DMS 273 (cell line): Measurements from ENCODE around the gene ZNF212.

Experiments used
- DNase-seq: peaks from one replicate; lab custom pipeline; 2025; ENCODE audit not compliant: unreplicated experiment; lab: John Stamatoyannopoulos, UW

Gene ZNF212

GRCh38 chr7:149284343-149284742 is 44.9 kb downstream of the ZNF212 start:
- DNase-seq: no peak

- peak; percentile 100 for DNase-seq
Observed at GRCh38 chr7:149284850-149285585, 45.6 kb downstream of the ZNF212 start.

GRCh38 chr7:149285603-149286002 is 46.2 kb downstream of the ZNF212 start:
- peak; percentile 82 for DNase-seq

- no peak for DNase-seq
Observed at GRCh38 chr7:149286811-149287400, 47.5 kb downstream of the ZNF212 start.

GRCh38 chr7:149287622-149288021 is 48.2 kb downstream of the ZNF212 start:
- no peak for DNase-seq

- no peak for DNase-seq
Observed at GRCh38 chr7:149289262-149289661, 49.8 kb downstream of the ZNF212 start.

- DNase-seq: no peak
Observed at GRCh38 chr7:149289856-149290255, 50.4 kb downstream of the ZNF212 start.

- no peak for DNase-seq
Observed at GRCh38 chr7:149291036-149291780, 51.8 kb downstream of the ZNF212 start.

GRCh38 chr7:149291781-149292461 is 52.5 kb downstream of the ZNF212 start:
- no peak for DNase-seq

- peak; percentile 54 for DNase-seq
Observed at GRCh38 chr7:149292462-149292823, 53.0 kb downstream of the ZNF212 start.

GRCh38 chr7:149293338-149293737 is 53.9 kb downstream of the ZNF212 start:
- DNase-seq: no peak

- no peak for DNase-seq
Observed at GRCh38 chr7:149293946-149294633, 54.6 kb downstream of the ZNF212 start.

GRCh38 chr7:149294634-149295480 is 55.4 kb downstream of the ZNF212 start:
- no peak for DNase-seq

GRCh38 chr7:149295481-149295850 is 56.0 kb downstream of the ZNF212 start:
- no peak for DNase-seq

GRCh38 chr7:149296368-149296767 is 56.9 kb downstream of the ZNF212 start:
- no peak for DNase-seq

GRCh38 chr7:149297034-149297755 is 57.7 kb downstream of the ZNF212 start:
- DNase-seq: no peak

GRCh38 chr7:149300620-149301285 is 61.3 kb downstream of the ZNF212 start:
- DNase-seq: no peak

- no peak for DNase-seq
Observed at GRCh38 chr7:149302222-149302621, 62.8 kb downstream of the ZNF212 start.

GRCh38 chr7:149302865-149303264 is 63.4 kb downstream of the ZNF212 start:
- no peak for DNase-seq
